HG02678 (cell line): ENCODE data around the gene SPATA3.

ENCODE experiments used
- ATAC-seq: cut with Tn5 transposase; IDR thresholded peaks from one replicate; pipeline ENCODE4 v1.9.1; 2021; ENCODE audit warnings: mild to moderate bottlenecking, moderate library complexity; ENCODE audit not compliant: unreplicated experiment

The SPATA3 gene

GRCh38 chr2:231047274-231047922 is 51.5 kb downstream of the SPATA3 start:
- no peak for ATAC-seq

GRCh38 chr2:231047923-231048915 is 52.3 kb downstream of the SPATA3 start:
- no peak for ATAC-seq

- no peak for ATAC-seq
Observed at GRCh38 chr2:231049286-231050017, 53.5 kb downstream of the SPATA3 start.

GRCh38 chr2:231050018-231050901 is 54.3 kb downstream of the SPATA3 start:
- ATAC-seq = no peak

- ATAC-seq = no peak
Observed at GRCh38 chr2:231051116-231051515, 55.2 kb downstream of the SPATA3 start.

GRCh38 chr2:231052494-231053451 is 56.9 kb downstream of the SPATA3 start:
- ATAC-seq = peak; percentile 69

GRCh38 chr2:231053846-231054245 is 57.9 kb downstream of the SPATA3 start:
- ATAC-seq = no peak

- peak; percentile 73 for ATAC-seq
Observed at GRCh38 chr2:231056453-231057416, 60.8 kb downstream of the SPATA3 start, which contains the start of gene PSMD1. Gene PSMD1, plus strand, starts transcription at chr2:231056867. Its CDS starts 159 bp downstream, at chr2:231057026.

- no peak for ATAC-seq
Observed at GRCh38 chr2:231057590-231057989, 61.7 kb downstream of the SPATA3 start.
